ENCODE data around the gene NPHS1.
A peak's percentile ranks its signal among the peaks of the same experiment; 100 is the strongest.
"Not testable (repeated sequence)": the region's sequence is repeated elsewhere in the genome, so short reads cannot be mapped to it uniquely, and the experiment has no call there.

NPHS1 gene, protein sequence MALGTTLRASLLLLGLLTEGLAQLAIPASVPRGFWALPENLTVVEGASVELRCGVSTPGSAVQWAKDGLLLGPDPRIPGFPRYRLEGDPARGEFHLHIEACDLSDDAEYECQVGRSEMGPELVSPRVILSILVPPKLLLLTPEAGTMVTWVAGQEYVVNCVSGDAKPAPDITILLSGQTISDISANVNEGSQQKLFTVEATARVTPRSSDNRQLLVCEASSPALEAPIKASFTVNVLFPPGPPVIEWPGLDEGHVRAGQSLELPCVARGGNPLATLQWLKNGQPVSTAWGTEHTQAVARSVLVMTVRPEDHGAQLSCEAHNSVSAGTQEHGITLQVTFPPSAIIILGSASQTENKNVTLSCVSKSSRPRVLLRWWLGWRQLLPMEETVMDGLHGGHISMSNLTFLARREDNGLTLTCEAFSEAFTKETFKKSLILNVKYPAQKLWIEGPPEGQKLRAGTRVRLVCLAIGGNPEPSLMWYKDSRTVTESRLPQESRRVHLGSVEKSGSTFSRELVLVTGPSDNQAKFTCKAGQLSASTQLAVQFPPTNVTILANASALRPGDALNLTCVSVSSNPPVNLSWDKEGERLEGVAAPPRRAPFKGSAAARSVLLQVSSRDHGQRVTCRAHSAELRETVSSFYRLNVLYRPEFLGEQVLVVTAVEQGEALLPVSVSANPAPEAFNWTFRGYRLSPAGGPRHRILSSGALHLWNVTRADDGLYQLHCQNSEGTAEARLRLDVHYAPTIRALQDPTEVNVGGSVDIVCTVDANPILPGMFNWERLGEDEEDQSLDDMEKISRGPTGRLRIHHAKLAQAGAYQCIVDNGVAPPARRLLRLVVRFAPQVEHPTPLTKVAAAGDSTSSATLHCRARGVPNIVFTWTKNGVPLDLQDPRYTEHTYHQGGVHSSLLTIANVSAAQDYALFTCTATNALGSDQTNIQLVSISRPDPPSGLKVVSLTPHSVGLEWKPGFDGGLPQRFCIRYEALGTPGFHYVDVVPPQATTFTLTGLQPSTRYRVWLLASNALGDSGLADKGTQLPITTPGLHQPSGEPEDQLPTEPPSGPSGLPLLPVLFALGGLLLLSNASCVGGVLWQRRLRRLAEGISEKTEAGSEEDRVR (N-terminal part only)

DNA sequence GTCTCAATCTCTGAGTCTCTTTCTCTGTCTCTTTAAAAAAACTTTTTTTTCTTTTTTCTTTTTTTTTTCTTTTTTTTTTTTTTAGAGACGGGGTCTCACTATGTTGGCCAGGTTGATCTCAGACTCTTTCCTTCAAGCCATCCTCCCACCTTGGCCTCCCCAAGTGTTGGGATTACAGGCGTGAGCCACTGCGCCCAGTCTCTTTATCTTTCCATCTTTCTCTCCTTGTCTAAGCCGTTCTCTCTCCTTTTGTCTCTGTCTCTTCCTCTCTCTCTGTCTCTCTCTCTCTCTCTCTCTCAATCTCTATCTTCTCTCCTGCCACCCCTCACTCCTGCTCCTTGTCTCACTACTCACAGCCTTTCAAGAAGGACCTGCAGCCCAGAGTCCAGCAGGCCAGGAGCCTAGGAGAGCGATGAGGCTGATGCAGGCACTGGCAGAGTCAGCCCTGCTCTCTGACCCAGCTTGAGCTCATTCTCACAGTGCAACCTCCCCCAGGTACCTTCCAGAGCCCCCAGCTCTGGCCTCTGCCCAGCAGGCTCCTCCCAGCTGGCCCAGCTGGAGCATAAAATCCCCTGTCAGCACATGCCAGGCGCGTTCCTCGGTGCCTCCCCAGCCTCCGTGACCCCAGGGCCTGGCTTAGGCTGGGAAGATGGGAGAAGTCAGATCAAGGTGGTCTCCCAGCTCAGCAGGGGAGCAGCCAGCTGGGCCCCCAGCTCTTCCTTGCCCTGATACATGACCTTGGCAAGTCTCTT lies at the start of gene NPHS1:
NPHS1 (minus strand) TSS at position 476 of the 752 bp plus-strand sequence. CDS start 667 bp downstream, outside the sequence.
- DNase-seq = no peak

DNA sequence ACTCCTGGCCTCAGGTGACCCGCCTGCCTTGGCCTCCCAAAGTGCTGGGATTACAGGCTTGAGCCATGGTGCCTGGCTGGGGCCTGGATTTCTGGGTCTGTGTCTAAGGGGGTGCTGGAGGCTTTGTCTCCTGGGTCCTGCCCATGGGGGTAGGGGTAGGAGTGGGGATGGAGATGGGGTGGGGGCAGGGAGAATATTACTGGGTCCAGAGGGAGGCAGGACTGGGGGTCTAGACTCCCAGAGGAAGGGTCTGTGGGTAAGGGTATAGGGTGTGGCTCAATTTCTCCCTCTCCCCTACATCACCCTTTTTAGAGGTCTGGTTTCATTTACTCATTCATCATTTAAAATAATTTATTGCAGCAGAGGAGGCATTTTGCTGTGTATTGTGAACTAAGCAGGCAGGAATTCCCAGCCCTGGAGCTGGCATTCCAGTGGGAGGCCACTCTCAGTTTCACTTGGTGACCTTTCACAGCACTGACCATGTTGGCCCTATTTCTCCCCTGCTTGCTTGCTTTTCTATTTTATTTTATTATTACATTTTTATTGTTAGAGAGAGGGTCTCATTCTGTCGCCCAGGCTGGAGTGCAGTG lies 48.8 kb upstream of the NPHS1 start:
- peak; percentile 68 for DNase-seq

GRCh38 chr19:35899547-35900214 lies 47.4 kb upstream of the NPHS1 start:
- DNase-seq = peak; percentile 77

GRCh38 chr19:35898499-35898809 lies 46.1 kb upstream of the NPHS1 start:
- no peak for DNase-seq

DNA sequence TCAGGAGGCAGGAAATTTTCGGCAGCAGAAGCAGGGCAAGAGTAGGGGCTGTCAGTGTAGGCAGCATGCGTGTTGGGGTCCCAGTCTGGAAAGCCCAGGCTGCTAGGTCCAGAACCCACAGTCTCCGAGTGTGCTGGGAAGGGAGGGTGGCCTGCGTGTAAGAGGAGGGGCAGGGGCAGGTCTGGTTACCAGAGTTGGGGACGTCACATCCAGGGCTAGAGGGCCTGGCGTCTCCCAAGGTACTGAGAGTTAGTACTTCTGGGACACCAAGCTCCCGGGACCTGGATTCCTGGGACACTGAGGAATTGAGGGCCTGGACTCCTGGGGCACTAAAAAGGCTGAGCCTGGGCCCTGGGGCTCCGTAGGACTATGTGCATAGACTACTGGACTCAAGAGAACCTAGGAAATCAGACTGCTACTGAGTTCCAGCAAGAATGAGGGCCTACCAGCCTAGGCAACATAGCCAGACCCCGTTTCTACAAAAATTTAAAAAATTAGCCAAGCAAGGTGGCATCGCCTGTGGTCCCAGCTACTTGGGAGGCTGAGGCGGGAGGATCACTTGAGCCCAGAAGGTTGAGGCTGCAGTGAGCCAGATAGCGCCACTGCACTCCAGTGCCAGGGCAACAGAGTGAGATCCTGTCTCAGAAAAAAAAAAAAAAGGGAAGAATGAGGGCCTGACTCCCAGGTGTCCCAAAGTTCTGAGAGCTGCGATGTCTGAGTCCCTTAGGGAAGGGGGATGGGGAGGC lies 45.6 kb upstream of the NPHS1 start:
- DNase-seq = no peak

- no peak for DNase-seq
These were observed 44.3 kb upstream of the NPHS1 start for GRCh38 chr19:35896643-35897040.

DNA sequence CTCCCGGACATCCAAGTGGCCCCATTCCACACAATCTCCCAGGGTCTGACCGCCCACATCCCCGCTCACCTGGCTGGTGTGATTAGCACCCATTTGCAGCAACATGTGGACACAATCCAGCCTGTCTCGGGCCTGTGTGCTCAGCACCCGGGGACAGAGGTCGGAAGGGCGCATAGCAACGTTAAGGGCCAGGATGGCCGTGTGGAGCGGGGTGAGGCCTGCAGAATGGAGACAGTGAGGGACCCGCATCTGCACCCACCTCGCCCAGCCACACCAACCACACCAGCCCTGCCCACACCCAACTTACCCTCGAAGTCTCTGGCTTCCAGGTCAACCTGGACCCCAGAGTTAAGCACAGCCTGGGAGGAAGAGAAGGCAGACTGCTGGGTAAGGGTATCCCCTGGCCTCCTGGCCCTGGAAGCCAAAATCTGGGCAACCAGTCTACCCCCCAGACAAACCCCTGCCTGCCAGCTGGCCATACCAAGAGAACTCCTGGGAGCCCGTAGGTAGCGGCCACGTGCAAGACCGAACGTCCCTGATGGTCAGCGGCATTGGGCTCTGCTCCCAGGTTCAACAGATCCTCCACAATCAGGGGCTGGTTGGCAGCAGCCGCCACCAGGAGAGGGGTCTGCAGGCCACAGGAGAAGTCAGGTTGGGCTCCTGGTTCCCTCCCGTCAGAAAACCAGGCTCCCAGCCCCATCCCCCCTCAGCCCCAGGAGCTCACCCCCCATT lies 43.8 kb upstream of the NPHS1 start:
- DNase-seq = no peak

GRCh38 chr19:35894342-35894741 lies 42.0 kb upstream of the NPHS1 start:
- no peak for DNase-seq

DNA sequence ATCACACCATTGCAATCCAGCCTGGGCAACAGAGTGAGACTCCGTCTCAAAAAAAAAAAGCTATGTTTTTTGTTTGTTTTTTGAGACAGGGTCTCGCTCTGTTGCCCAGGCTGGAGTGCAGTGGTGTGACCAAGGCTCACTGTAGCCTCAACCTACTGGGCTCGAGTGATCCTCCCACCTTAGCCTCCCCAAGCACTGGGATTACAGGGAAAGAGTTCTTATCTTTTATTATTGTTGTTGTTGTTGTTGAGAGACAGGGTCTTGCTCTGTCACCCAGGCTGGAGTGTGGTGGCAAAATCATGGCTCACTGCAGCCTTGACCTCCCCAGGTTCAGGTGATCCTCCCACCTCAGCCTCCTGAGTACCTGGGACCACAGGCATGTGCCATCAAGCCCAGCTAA lies 39.5 kb upstream of the NPHS1 start:
- DNase-seq = not testable (repeated sequence)

- no peak for DNase-seq
These were observed 37.9 kb upstream of the NPHS1 start for GRCh38 chr19:35890113-35890650.

DNA sequence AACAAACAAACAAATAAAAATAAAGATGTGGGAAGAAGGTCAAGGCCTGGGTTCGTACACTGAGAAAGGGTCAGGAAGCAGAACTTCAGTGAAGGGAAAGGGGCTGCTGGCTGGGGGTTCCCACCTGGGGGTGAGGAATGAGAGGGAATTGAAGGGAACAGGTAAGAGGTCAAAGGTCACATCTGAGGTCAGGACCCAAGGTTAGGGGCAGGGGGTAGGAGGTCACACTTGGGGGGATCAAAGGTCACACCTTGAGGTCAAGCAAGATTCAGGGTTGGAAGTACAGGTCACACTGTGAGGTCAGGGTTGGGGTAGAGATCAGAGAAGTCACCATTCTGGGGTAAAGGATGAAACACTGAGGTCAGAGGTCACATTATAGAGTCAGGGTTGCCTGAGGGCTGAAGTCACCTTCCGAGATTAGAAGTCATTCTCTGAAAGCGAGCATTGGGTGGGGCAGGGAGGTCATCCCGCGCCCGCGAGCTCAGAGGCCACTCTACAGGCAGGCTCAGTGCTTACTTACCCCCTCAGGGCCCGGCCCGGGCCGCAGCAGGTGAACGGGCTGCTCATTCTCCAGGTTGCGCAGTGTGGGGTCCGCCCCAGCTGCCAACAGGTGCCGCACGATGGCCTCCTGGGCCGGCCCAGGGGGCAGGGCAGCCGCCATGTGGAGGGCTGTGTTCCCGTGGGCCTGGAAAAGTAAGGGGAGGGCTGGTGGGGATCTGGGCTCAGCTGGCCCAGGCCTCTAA lies 37.2 kb upstream of the NPHS1 start:
- DNase-seq = no peak

DNA sequence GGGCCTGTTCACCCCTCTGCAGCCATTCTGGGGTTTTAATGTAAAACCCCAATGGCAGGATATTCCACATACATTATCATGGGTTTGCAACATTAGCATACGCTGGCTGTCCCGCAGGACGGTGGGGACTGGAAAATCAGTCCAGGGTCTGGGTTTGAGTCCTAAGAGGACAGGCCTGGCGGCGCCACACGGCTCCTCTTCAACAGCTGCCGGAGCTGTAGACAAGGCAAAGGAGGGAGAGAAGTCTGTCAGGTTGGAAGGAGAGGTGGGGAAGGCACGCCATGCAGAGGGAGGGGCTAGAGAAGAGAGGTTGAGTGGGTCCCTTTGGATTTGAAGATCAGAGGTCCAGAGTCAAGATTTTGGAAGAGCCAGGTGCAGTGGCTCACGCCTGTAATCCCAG lies 36.1 kb upstream of the NPHS1 start:
- no peak for DNase-seq

GRCh38 chr19:35887197-35887596 lies 34.9 kb upstream of the NPHS1 start:
- no peak for DNase-seq

DNA sequence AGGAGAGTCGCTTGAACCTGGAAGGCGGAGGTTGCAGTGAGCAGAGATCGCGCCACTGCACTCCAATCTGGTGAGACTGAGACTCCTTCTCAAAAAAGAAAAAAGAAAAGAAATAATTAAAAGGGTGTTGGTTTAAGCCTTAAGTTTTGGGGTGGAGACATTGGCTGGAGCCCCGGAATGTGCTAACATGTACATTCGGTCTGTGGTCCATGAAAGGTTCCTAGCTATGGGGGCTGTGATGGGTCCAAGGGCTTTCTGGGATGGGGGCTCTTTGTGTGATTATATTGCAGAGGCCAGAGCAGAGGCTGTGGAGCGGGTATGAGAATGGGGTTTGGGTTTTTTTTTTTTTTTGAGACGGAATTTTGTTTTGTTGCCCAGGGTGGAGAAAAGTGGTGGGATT lies 33.6 kb upstream of the NPHS1 start:
- DNase-seq = no peak

GRCh38 chr19:35885225-35885738 lies 33.0 kb upstream of the NPHS1 start:
- no peak for DNase-seq

GRCh38 chr19:35883882-35884281 lies 31.6 kb upstream of the NPHS1 start:
- DNase-seq = no peak

GRCh38 chr19:35882114-35882832 lies 30.0 kb upstream of the NPHS1 start:
- DNase-seq = peak; percentile 77

DNA sequence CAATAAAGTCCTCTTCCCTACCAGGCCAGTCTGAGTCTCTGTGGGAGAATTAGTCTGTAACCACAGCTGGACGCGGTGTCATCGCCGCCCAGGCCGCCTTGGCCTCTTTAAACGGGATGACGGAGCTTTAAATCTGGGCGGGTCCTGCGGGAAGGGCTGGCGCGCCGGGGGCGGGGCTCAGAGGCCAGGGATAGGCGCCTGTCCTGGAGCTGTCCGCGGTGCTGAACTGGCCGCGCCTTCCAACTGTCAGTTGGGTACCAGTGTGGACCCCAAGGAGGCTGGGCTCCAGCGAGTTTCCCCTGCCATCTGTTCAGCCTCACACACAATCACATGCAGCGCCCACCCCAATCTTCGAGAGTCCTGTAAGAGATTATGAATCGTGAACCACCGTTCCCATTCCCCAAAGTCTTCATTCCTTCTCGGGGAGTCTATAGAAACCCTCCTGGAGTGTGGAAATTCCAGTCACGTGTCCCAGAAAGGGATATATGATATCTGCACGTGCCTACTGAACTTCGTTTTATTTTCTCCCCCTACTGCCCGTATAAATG lies 27.5 kb upstream of the NPHS1 start:
- DNase-seq = peak; percentile 83
